ENCODE measurements around the gene ERC2.

The ERC2 gene

DNA sequence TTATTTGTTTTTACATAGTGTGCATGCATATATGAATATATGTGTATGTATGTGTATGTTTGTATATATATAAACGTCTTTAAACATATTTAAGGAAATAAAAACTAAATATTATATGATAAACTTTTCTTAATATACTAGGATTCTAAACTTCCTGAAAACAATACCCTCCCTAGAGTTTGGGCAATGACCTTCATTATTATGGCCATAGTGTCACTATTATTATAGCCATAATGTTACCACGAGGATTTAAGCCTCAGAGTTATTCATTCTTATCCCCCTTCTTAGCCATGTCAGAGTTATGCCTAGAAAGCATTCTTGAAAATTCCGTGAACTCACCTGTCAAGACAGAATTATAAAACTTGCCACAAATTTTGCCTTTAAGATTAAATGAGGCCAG, 335.5 kb downstream of the ERC2 start:
- TF ChIP-seq, protein P1, sequence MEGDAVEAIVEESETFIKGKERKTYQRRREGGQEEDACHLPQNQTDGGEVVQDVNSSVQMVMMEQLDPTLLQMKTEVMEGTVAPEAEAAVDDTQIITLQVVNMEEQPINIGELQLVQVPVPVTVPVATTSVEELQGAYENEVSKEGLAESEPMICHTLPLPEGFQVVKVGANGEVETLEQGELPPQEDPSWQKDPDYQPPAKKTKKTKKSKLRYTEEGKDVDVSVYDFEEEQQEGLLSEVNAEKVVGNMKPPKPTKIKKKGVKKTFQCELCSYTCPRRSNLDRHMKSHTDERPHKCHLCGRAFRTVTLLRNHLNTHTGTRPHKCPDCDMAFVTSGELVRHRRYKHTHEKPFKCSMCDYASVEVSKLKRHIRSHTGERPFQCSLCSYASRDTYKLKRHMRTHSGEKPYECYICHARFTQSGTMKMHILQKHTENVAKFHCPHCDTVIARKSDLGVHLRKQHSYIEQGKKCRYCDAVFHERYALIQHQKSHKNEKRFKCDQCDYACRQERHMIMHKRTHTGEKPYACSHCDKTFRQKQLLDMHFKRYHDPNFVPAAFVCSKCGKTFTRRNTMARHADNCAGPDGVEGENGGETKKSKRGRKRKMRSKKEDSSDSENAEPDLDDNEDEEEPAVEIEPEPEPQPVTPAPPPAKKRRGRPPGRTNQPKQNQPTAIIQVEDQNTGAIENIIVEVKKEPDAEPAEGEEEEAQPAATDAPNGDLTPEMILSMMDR (IDR thresholded peaks at IDR 0.05), result no peak
- H3K36me3 ChIP-seq (ENCODE audit: control insufficient read depth, insufficient read depth, low read length), result no peaks in the 10 kb centered on the region
- H3K9me3 ChIP-seq (ENCODE audit: control insufficient read depth, low read length), result no peaks in the 10 kb centered on the region
- H3K4me1 ChIP-seq, result no peaks in the 10 kb centered on the region
- H3K27ac ChIP-seq, result no peak overlapping the region
- no peaks in the 10 kb centered on the region for H3K27me3 ChIP-seq (ENCODE audit: control insufficient read depth, insufficient read depth, low read length)
- no peak overlapping the region for H2AFZ ChIP-seq
- H3K4me2 ChIP-seq (ENCODE audit: low read length), result no peak overlapping the region
- H3K79me2 ChIP-seq, result no peaks in the 10 kb centered on the region
- H3K4me3 ChIP-seq (ENCODE audit: low read depth, low read length), result no peak overlapping the region
- H3K9ac ChIP-seq, result no peak overlapping the region

DNA sequence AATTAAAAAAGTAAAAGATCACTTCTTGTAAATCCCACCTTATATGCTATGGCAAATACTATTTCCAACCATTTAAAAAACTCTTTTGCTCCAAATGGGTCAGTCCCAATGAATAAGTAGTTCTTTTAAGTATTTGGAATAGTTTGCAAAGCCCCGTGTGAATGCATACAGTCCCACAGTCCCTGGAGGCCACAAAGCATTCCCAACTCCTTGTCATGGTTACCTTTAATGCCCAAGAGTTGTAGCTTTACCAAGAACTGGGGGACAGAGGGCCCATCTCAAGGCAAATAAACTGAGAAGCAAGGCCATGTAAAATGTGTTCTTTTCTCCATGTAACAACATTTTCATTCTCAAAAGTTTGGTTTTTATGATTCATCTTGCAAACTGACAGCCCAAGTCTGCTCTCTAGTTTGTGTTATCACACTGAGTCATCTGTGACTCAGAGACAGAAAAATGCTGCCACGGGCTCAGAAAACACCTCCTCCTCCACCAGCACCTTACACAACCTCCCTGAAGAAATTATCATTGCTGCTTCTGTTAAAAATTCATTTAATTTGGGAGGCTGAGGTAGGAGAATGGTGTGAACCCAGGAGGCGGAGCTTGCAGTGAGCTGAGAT, 336.2 kb downstream of the ERC2 start:
- Histone ChIP-seq H3K9ac (no peak overlapping the region), H2AFZ (no peak overlapping the region), H3K4me1 (no peaks in the 10 kb centered on the region), H3K9me3 (ENCODE audit: control insufficient read depth, low read length) (no peaks in the 10 kb centered on the region), H3K27me3 (ENCODE audit: control insufficient read depth, insufficient read depth, low read length) (no peaks in the 10 kb centered on the region), H3K27ac (no peak overlapping the region), H3K4me2 (ENCODE audit: low read length) (no peak overlapping the region), H3K4me3 (ENCODE audit: low read depth, low read length) (no peak overlapping the region), H3K36me3 (ENCODE audit: control insufficient read depth, insufficient read depth, low read length) (no peaks in the 10 kb centered on the region), H3K79me2 (no peaks in the 10 kb centered on the region)
- TF ChIP-seq, protein P1 (IDR thresholded peaks at IDR 0.05), result no peak

DNA sequence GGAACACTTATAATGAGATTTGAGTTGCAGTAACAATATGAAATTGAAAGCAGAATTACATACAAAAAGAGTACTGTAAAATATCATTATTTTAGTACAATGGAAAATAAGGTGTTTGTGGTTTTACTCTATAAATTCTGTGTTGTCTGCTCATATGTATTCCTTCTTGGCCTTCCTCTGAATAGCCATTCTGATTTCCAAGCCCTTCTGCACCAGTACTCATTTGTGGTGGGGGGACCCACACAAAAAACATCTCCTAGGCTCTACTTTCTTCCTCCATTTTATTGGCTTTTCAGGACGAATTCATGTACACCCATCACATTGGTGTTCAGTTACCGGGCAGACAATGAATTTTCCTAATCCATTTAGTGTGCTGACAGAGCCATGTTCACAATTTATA, 338.2 kb downstream of the ERC2 start:
- TF ChIP-seq, protein P1 (IDR thresholded peaks at IDR 0.05), result no peak
- Histone ChIP-seq H3K9me3 (ENCODE audit: control insufficient read depth, low read length) (no peaks in the 10 kb centered on the region), H3K9ac (no peak overlapping the region), H3K4me2 (ENCODE audit: low read length) (no peak overlapping the region), H3K27ac (no peak overlapping the region), H3K4me1 (no peaks in the 10 kb centered on the region), H3K27me3 (ENCODE audit: control insufficient read depth, insufficient read depth, low read length) (no peaks in the 10 kb centered on the region), H3K4me3 (ENCODE audit: low read depth, low read length) (no peak overlapping the region), H3K79me2 (no peaks in the 10 kb centered on the region), H3K36me3 (ENCODE audit: control insufficient read depth, insufficient read depth, low read length) (no peaks in the 10 kb centered on the region), H2AFZ (no peak overlapping the region)

DNA sequence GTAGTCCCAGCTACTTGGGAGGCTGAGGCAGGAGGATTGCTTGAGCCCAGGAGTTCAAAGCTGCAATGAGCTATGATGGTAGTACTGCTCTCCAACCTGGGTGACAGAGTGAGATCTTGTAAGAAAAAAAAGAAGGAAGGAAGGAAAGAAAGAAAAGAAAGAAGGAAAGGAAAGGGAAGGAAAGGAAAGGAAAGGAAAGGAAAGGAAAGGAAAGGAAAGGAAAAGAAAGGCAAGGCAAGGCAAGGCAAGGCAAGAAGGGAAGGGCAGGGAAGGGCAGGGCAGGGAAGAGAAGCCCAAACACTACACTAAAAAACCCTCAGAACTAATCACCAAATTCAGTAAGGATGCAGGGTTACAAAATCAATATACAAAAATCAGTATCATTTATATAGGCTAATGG, 341.6 kb downstream of the ERC2 start:
- Histone ChIP-seq H3K79me2 (no peaks in the 10 kb centered on the region), H3K4me3 (ENCODE audit: low read depth, low read length) (no peak overlapping the region), H3K27me3 (ENCODE audit: control insufficient read depth, insufficient read depth, low read length) (no peaks in the 10 kb centered on the region), H3K27ac (no peak overlapping the region), H3K9me3 (ENCODE audit: control insufficient read depth, low read length) (no peaks in the 10 kb centered on the region), H3K4me1 (no peaks in the 10 kb centered on the region), H3K4me2 (ENCODE audit: low read length) (no peak overlapping the region), H3K36me3 (ENCODE audit: control insufficient read depth, insufficient read depth, low read length) (no peaks in the 10 kb centered on the region), H2AFZ (no peak overlapping the region), H3K9ac (no peak overlapping the region)
- TF ChIP-seq, protein P1 (IDR thresholded peaks at IDR 0.05), result no peak

DNA sequence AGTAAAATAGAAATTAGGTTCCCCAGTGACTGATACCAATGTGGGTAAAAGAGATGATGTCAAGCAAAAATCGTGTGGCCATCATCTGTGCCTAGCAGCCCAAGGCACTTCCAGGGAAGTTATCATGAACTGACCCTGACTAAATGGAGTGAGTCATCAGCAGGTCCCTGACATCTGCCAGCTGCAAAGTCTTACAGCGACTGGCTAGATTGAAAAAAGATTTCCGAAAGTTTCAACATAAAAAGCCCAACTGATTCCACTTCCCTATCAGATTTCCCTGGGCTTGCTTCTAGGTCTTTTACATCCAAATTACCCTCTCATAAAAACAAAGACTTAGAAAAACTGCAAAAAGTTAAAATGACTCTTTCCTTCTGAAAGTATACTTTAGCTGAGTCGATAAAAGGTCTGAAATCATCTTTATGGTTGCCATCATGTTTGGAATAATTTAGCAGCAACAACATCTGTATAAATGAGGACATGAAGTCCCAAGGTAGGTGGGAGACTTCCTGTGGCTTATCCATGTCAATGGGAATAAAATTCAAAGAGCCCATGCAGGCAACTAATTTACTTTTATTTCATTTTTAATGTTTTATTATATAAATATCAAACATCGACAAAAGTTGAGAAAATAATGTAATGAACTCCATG, 342.8 kb downstream of the ERC2 start:
- no peaks in the 10 kb centered on the region for H3K9me3 ChIP-seq (ENCODE audit: control insufficient read depth, low read length)
- H3K4me1 ChIP-seq, result no peaks in the 10 kb centered on the region
- H3K79me2 ChIP-seq, result no peaks in the 10 kb centered on the region
- H3K27ac ChIP-seq, result no peak overlapping the region
- no peak overlapping the region for H3K4me3 ChIP-seq (ENCODE audit: low read depth, low read length)
- no peak overlapping the region for H2AFZ ChIP-seq
- H3K4me2 ChIP-seq (ENCODE audit: low read length), result no peak overlapping the region
- H3K36me3 ChIP-seq (ENCODE audit: control insufficient read depth, insufficient read depth, low read length), result no peaks in the 10 kb centered on the region
- no peak overlapping the region for H3K9ac ChIP-seq
- H3K27me3 ChIP-seq (ENCODE audit: control insufficient read depth, insufficient read depth, low read length), result no peaks in the 10 kb centered on the region
- TF ChIP-seq, protein P1 (IDR thresholded peaks at IDR 0.05), result no peak
